ENCODE data around the gene VSIG4.

Gene VSIG4

DNA sequence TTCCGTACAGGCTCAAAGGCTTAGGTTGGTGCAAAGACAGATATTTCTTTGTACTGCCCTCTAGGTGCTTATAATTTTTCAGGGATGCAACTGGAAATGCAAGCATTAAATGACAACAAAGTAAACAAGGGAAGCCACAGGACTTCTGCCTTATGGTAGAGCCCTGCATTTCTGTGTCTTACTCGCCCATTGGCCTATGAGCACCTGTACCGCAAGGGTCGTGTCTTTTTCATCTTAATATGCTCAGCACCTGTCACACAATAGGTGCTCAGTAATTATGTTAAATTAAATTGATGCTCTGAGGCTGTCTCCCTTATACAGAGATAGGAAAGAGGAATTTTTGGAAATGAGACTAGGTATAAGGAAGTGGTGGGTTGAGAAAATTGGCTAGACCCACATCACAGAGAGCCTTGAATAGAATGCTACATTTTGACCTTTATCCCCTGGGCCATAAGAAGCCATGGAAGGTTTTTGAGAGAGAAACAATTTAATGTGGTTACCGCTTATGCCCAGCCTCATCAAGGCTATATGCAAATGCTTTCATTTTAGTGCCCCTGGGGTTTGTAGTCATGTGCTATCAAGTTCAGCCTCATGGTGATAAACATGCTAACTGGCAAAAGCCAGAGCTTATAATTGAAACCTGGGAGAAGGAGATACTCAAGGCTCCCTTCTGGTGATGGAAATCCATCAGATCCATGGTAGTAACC lies 16.3 kb downstream of the VSIG4 start:
- no peak for DNase-seq

DNA sequence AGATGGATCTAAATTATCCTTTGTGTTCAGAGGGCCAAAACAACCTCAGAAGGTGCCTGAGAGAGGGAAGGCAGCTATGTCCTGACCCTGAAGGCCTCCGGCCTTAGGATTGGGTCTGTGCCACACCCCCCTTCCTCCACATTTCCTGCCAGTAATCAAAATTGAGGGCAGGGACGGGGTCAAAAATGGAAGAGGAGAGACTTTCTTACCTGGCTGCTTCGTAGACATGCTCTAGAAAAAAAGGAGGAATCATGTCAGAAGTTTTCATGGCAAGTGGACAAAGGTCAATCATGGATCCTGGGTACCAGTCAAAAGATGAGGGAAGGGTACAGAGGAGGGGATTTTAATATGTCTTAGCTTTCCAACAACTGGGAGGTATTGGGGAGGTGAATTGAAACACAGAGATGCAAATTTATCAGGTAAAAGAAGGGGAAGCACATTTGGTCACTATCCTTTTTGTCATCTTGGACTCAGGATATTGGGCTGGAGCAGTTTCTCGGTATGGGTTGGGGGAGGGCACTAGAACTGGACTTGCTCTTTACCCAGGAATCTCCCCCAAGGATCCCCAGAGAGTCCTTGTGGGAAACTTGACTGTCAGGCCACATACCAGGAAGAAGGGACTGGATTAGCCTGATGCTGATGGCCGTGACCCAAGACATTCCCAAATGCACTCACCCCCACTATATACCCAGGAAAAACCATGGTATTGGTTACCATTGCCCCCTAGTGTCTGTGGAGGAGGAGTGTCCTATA lies 17.1 kb downstream of the VSIG4 start:
- DNase-seq = no peak

DNA sequence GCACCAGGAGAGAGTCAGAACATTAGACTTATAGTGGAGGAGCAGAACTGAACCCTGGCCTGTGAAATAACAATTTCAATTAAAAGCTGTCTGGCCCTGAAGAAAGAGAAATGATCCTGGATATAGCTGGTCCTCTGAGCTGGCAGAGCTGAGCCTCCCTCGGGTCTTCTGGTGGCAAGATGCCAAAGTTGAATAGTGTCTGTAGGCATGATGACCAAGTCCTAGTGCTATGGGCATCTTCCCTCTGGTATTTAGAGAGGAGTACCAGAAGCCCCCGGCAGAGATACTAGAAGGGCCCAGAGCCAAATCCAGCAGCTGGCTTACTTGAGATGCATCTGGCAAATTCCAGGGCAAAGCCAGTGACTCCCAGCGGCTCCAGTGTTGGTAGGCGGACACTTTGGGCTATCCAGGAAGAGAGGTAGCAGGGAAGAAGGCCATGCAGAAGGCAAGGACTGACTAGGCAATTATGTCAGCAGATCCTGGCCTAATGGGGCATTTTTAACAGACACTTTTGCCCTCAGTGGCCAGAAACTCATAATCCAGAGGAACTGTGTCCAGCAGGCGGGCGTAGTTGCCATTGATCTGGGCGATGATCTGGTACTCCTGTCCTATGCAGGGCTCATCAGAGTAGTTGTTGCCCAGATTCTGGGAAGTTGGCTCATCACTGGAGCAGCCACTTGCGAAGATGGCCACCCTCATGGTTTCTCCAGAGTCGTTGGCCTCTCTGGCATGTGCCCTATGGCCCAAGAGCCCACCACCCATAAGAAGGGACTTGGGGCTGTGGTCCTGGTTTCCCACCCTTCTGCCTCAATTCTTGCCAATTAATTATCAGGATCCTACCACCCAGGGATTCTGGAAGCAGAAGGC lies 17.9 kb downstream of the VSIG4 start:
- no peak for DNase-seq

DNA sequence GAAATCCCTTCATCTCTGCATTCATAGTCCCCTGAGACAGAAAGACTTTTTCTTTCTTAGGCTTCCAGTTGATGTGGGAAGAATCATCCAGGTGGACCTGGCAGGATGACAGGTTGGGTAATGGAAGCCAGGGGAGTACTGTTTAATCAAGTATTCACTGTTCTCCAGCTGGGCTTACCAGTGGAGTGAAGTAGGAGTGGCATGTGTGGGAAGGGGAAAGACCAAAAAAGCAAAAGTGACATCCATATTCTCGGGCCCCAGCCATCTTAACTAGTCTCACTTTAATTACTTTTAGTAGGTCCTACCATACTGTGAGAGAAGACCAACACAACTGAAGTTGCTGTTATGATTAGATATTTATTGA lies 18.5 kb downstream of the VSIG4 start:
- DNase-seq = no peak

DNA sequence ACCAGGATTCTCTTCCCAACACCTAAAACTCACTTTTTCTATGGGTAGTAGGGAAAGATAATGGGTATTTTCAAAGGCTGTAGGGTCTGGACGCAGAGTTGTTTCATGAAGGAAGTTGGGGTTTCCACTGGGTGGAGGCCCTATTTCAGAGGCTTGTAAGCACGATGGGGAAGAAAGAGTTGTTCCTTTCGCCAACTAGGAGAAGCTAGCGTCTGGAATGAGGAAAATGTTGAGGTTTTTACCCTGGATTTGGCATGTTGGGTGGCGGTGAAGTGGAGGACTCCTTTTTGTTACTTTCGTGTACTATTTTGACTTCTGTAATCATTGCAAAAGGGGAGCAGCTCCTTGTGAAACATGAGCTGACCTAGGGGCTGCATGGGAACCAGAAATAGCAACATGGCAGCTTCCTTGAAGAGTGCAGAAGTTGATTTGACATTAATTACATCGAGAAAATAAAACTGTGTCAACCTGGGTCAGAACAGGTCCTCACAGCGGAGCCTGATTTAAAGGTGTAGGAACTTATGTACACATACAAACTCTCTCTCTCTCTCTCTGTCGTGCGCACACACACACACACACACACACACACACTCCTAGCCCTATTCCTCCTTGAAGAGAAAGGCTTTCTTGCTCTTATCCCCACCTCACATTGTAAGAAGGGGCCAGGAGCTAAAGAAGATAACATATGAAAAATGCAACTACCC lies 19.1 kb downstream of the VSIG4 start:
- DNase-seq = no peak

DNA sequence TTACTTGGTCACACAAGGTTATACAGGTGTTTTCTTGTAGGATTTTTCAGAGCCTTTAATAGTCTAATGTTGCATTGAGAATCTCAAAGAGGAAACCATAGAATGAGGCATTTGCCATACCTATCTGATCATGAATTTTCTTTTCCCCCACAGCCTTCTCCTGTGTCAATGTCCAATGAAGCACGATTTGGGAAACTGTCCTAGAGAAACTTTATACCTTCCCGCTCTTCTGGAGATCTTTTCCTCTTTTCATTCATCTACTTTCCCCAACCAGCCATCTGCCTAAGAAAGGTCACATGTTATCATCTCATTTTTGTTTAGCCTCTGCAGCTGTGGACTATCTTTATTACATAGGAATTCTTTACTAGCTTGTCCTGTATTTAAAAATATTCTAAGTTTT lies 19.9 kb downstream of the VSIG4 start:
- no peak for DNase-seq

DNA sequence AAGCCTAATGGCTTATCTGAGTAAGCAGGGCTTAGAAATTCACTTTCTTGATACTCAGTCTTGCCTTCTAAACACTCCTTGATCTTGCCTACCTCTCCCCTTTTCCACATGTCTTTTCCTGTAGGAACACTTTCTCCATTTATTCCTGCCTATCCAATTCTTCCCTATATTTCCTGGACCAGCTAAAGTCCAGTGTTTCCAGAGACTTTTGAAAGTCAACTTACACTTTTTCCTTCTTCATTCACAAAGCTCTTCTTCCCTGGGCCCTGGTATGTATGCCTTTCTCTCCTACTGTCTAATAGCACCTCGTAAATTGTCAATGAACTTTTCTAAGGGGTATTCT lies 20.6 kb downstream of the VSIG4 start:
- DNase-seq = no peak

DNA sequence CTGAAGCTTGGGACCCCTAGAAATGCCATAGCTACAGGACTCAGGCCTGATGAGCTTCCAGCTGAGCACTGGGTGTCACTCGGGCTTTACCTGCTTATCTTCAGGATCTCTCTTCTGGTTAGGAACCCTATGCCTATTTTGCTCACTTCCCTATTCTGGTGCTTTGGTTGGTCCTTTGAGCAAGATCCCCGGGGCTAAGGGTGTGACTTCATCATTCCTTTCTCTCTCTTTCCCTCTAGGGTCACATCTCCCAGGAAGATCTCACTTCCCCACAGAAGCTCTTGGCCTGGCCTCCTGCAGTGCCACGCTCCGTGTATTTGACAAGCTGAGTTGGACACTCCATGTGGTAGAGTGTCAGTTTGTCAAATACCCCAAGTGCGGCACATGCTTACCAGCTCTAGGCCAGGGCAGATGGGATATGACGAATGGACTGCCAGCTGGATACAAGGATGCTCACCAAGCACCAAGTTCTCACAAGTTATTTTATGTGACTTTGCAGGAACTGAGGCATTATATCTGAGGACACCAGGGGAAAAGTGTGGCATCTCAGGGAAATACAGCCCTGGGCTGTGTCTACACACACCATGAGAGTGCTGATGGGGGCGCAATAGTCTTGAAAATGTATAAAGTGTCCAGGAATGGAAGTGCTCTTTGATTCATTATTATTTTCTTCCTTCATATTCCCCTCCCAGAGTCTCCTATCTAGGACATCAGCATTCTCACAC lies 21.1 kb downstream of the VSIG4 start:
- no peak for DNase-seq

DNA sequence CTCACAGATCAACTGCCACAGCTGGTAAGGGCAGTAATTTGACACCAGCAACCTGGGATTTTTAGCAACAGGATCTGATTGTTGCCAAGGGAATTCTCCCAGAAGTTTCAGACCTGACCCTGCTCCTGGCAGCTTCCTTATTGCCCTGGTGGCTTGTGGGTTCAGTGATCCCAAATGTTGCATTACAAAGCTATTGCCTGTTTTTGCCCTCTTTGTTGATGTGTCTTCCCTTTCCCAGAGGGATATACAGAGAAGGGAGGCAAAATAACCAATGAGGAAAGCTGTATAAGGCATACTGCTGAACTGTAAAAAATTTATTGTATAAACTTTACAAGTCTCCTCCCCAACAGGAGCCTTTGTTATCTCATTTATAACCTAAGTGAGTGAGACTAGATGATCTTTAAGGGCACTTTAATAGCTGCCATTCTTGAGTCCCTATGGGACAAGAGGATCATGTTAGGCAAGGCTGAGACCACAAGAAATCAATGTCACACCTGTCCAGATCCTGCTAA lies 22.2 kb downstream of the VSIG4 start:
- DNase-seq = no peak

DNA sequence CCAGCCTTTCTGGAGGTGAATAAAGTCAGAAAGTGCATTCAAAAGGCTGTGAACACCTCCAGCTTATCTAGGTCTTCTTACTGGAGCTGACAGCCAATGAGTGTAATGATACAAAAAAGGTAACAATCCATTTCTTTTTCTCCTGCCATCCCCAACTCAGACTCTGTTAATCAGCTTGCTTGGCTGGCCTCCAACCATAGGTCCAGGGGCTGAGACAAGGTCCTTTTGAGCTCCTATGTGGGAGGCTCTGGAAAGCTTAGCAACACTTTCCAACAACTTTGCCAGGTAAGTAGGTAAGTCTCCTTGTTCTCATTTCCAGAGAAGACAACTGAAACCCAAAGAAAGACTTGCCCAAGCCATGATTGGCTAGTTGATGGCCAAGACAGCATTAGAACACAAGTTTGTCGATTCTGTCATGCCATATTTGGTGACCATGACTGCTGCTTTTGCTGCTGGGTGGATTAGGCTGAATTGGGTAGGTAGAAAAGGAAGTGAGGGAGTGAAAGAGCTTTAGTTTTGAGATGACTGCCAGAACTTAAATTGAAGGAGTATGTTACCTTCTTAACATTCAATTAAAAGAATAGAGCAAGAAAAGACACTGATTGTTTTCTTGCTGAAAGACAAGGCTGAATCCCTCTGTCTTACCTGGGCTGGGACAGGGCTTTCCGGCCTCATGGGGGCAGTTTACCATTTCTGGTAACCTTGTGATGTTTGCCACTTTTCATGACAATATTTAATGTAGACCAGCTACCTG lies 22.8 kb downstream of the VSIG4 start:
- no peak for DNase-seq

DNA sequence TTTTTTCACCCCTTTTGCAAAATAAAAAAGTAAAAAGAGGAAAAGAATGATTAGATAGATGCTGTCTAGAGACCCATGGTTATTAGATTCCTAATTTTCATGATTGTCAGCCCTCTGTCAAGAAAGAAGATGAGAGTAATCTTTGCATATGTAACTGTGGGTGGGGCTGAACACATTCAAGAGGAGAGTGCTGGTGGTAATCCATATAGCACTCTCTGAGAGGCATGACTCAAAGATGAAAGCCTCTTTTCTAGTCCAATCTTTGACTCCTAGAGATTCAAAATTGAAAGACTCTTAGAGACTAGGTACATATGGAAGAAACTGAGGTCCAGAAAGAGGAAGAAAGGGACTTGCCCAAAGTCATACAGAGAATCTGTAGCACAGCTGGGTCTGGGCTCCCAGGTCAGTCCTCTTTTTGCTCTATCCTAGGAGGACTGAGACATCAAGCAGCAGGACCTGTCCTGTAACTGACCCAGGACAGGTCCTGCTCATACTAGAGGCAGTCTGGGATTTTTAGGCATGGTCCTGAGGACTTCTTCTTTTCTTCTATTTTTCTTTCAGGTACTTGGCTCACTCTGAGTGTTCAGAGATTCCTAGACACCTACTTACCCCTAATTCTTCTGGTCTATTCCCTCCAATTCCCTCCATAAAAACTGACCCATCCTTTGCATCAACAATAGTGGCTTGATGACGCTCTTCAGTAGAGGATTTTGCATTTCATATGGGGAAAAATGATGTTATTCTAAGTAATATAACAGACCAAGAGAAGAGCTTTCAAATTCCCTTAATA lies 23.8 kb downstream of the VSIG4 start:
- DNase-seq = no peak

DNA sequence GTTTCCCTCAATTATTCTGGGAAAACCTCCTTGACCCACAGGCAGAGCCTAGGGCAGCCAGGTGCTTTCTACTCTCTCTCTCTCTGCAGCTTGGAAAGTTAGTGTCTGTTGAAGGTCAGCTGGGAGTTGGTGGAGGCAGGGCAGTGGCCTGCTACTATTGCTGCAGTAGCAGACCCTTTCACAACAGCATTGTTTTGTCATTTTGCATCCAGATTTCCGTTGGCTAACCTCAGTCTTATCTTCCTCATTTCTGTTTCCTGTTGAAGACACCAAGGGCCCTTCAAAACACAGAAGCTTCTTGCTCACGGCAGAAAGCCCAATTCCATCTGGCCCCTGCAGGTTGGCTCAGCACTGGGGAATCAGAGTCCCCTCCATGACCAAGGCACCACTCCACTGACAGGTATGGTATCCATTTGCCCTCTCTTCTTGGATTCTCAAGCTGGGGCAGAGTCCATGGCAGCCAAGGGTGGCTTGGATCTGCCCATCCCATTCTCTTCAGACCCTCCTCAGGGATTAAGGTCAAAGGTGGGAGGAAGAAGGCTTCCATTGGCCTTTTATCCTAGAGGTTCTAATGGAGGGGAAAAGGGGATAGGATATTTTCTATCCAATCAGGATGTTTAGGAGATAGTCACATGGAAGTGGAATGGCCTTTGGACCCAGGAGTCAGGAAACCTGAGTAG lies 24.6 kb downstream of the VSIG4 start:
- DNase-seq = no peak

DNA sequence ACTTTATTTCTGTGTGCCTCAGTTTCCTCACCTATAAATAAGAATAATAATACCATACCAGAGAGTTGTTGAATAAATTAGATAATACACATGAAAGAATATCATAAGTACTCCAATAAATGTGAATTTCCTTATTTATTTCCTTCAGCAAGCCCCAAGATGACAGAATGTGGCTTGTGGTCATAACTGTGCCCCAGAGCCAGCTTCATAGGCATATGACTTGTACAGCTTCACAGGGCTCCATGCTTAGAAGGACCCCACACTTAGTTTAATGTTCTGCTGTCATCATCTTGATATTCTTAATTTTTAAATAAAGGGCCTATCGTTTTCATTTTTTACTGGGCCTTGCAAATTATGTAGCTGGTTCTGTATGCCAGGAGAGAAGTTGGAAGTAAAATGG lies 25.3 kb downstream of the VSIG4 start:
- DNase-seq = no peak

DNA sequence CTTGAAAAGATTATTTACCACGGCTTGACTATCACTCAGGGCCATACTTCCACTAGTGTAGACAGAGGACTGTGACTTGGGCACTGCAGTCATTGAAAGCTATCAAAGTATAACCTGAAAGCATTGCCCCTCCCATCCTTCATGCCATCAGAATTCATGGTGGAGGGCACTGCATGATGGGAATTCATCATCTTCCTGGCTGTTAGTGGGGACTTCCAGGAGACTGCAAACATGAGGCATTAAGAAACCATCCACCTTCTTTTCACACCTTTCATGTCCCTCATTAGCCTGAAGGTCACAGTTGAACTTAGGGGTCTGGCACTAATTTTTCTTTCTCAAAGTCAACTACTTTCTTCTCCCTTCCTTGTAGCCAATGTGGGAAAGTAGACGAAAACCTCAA lies 25.8 kb downstream of the VSIG4 start:
- DNase-seq = no peak

DNA sequence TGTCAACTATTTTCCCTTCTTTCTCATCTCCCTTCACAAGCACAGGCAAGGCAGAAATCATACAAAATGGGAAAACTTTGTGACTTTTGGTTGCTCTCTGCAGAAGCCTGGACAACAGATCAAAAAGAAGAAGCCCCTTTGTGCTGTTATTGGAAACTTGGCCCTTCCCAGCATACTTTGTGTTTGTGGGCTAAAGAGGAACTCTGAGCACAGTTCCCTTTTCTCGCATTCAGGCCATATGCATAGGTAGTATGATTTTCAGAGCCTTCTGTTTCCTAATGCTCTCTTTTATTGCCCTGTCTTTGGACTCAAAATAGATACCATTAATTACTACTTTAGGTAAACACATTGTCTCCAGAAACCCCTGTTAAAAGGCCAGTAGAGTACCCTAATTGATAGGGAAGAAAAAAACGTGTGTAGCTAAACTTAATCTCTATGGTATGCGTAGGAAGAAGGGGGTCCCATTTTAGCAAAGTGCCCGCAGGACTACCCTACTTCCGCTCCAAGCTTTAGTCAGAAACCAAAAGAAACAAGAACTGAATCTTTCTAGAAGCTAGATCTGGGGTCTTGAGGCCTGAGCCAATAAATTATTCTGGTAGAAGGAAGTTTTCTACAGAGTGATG lies 26.6 kb downstream of the VSIG4 start:
- no peak for DNase-seq

DNA sequence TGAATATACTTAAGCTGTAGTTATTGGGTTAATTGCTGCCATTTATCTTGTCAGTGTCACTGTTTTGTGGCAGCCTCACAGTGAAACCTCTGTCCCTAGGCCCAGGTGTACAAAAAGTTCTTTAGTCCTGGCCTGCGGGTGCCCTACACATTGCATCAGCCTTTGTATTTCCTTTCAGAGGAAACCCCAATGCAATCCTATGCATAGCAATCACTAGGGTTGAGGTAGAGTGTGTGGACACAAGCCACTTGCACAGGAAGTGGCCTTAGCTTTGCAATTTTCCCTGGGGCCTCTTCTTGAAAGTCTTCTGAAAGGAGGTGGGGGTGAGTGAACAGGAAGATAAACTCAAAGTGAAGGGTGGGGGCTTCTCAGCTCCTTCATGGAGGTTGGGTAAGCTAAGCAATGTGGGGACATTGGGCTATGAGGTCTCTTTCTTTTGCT lies 27.8 kb downstream of the VSIG4 start:
- DNase-seq = no peak

DNA sequence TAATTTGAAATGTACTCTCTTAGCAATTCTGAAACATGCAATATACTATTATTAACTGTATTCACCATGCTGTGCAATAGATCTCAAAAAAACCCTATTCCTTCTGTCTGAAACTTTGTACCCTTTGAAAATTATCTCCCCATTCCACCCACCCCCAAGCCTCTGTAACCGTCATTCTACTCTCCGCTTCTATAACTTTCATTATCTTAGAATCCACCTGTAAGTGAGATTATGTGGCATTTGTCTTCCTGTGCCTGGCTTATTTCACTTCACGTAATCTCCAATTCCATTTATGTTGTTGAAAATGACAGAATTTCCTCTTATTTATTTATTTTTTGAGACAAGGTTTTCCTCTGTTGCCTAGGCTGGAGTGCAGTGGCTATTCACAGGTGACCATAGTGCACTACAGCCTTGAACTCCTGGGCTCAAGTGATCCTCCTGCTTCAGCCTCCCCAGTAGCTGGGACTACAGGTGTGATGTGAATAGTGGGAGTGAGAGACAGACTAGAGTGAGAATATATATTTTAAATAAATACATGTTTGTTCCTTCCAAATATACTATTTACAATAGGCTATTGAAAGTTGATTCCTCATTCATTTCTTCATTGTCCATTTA lies 30.5 kb downstream of the VSIG4 start:
- no peak for DNase-seq

DNA sequence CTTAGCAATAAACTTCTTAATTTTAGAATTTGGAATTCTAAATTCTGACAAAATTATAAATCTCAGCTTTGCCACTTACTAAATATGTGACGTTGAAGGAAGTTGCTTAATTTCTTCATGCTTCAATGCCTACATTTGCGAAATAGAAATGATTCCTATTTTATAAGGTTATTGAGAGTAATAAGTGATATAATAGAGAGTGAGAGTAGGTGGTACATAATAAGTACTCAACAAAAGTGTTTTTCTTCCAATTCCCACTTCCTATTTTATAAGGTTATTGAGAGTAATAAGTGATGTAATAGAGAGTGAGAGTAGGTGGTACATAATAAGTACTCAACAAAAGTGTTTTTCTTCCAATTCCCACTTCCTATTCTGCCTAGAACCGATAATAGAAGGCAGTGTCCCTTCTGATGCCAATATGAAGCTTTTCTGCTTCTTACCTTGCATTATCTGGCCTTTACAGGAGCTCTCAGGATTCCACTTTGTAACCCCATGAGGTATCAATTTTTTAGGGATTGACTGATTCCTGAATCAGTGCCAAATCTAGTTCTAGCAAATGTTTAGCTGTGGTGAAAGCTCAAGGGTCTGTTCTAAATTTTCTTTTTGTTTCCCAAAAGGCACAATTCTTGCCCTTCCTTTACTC lies 31.4 kb downstream of the VSIG4 start:
- no peak for DNase-seq

DNA sequence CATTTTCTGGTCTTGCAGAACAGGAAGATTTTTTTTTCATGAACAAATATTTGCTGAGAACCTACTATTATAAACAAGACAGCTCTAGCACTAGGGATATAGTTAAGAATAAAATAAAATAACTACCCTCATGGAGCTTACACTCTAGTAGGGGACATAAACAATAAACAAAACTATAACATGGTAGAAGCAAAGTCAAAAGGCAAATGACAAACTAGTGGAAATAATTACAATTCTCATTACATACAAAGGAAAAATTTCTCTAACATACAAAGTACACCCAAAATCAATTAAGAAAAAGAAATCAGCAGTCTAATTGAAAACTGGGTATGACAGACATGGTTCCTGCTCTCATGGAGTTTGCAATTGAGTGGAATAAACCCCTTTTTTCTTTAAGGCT lies 32.0 kb downstream of the VSIG4 start:
- DNase-seq = no peak

Data from NCI-H2029 treated with DMSO at 0.1 percent for 48 hours (cell line).